ENCODE results near the gene DPF1. TPM values are rescaled to one million over a fixed set of nuclear protein-coding genes. Genes with fewer than 3 reads are reported as not detected.
A peak's percentile ranks its signal among the peaks of the same experiment; 100 is the strongest.
"Not testable (repeated sequence)": the region's sequence is repeated elsewhere in the genome, so short reads cannot be mapped to it uniquely, and the experiment has no call there.

DPF1 gene
- total RNA-seq, 1 donor from 2014 or later, result not detected

GRCh38 chr19:38234615-38235014 lies 10.6 kb upstream of the DPF1 start:
- H3K4me3 ChIP-seq, result no peak overlapping the region
- H3K27ac ChIP-seq, result no peak overlapping the region
- H3K4me1 ChIP-seq, result no peaks in the 10 kb centered on the region
- no peak for TF ChIP-seq CTCF (IDR thresholded peaks at IDR 0.05)
- no peaks in the 10 kb centered on the region for H3K36me3 ChIP-seq
- no peaks in the 10 kb centered on the region for H3K9me3 ChIP-seq
- H3K27me3 ChIP-seq (ENCODE audit: low read depth), result peaks cover 33% of the 10 kb centered on the region
- ATAC-seq, result no peak
- intact Hi-C loops (cut with DNase I), result no loop called here
- DNase-seq, result no peak

- peak; percentile 88 for DNase-seq
- peaks cover 39% of the 10 kb centered on the region for H3K27me3 ChIP-seq (ENCODE audit: low read depth)
- peaks cover 6% of the 10 kb centered on the region for H3K4me1 ChIP-seq
- no peak overlapping the region for H3K4me3 ChIP-seq
- no peak overlapping the region for H3K27ac ChIP-seq
- no peaks in the 10 kb centered on the region for H3K9me3 ChIP-seq
- intact Hi-C loops (cut with DNase I), result no loop called here
- H3K36me3 ChIP-seq, result no peaks in the 10 kb centered on the region
- peak; percentile 80 to 83 for ATAC-seq
- peak; percentile 87 for TF ChIP-seq CTCF (IDR thresholded peaks at IDR 0.05)
Observed at GRCh38 chr19:38233740-38234251, 9.8 kb upstream of the DPF1 start.

- H3K27ac ChIP-seq, result no peak overlapping the region
- no peak for TF ChIP-seq CTCF (IDR thresholded peaks at IDR 0.05)
- peaks cover 10% of the 10 kb centered on the region for H3K4me1 ChIP-seq
- DNase-seq (no peak), ATAC-seq (no peak)
- H3K27me3 ChIP-seq (ENCODE audit: low read depth), result peaks cover 58% of the 10 kb centered on the region
- no peak overlapping the region for H3K4me3 ChIP-seq
- intact Hi-C loops (cut with DNase I), result no loop called here
- H3K36me3 ChIP-seq, result no peaks in the 10 kb centered on the region
- no peaks in the 10 kb centered on the region for H3K9me3 ChIP-seq
Observed at GRCh38 chr19:38231918-38232317, 7.9 kb upstream of the DPF1 start.

- intact Hi-C loops (cut with DNase I); DNase-seq; ATAC-seq; H3K4me1 ChIP-seq; H3K9me3 ChIP-seq; H3K27ac ChIP-seq; H3K4me3 ChIP-seq; H3K36me3 ChIP-seq: not testable (repeated sequence)
- peaks cover 67% of the 10 kb centered on the region for H3K27me3 ChIP-seq (ENCODE audit: low read depth)
Observed at GRCh38 chr19:38230506-38231133, 6.6 kb upstream of the DPF1 start.

GRCh38 chr19:38229585-38230073 lies 5.6 kb upstream of the DPF1 start:
- no peak overlapping the region for H3K27ac ChIP-seq
- peaks cover 10% of the 10 kb centered on the region for H3K4me1 ChIP-seq
- TF ChIP-seq CTCF (IDR thresholded peaks at IDR 0.05), result no peak
- no peaks in the 10 kb centered on the region for H3K9me3 ChIP-seq
- no peak overlapping the region for H3K4me3 ChIP-seq
- ATAC-seq, result peak; percentile 38 to 68
- intact Hi-C loops (cut with DNase I), result no loop called here
- DNase-seq, result no peak
- H3K36me3 ChIP-seq, result no peaks in the 10 kb centered on the region
- H3K27me3 ChIP-seq (ENCODE audit: low read depth), result peaks cover 77% of the 10 kb centered on the region
